Osteoblast (primary cell): ENCODE results near the gene CDK11A. TPM values are rescaled to one million over a fixed set of nuclear protein-coding genes. Genes with fewer than 3 reads are reported as not detected.
A peak's percentile ranks its signal among the peaks of the same experiment; 100 is the strongest.
"Not testable (repeated sequence)": the region's sequence is repeated elsewhere in the genome, so short reads cannot be mapped to it uniquely, and the experiment has no call there.

Source experiments
- DNase-seq: peaks from one replicate; pipeline ENCODE4 v3.0.0; 2011; ENCODE audit warnings: low spot score, mixed read lengths; ENCODE audit not compliant: insufficient read length; ENCODE audit errors: missing footprints
- H2AFZ ChIP-seq: 2 replicates; pipeline ENCODE4 v1.6.0; 2011; ENCODE audit warnings: mild to moderate bottlenecking, low read length
- H3K27ac ChIP-seq: 2 replicates; pipeline ENCODE4 v1.5.1; 2011; ENCODE audit warnings: mild to moderate bottlenecking, low read depth, low read length, moderate library complexity
- H3K27me3 ChIP-seq: 2 replicates; pipeline ENCODE4 v1.6.0; 2012; ENCODE audit warnings: mild to moderate bottlenecking, control low read depth, inconsistent platforms, low read length, moderate library complexity; ENCODE audit not compliant: insufficient read depth
- H3K36me3 ChIP-seq: 2 replicates; pipeline ENCODE4 v1.5.1; 2011; ENCODE audit warnings: mild to moderate bottlenecking, low read length, control low read depth, moderate library complexity; ENCODE audit not compliant: insufficient read depth
- H3K4me1 ChIP-seq: 2 replicates; pipeline ENCODE4 v1.5.1; 2011; ENCODE audit warnings: mild to moderate bottlenecking, low read length, control low read depth, moderate library complexity; ENCODE audit not compliant: insufficient read depth
- H3K4me2 ChIP-seq: 2 replicates; pipeline ENCODE4 v1.6.0; 2011; ENCODE audit warnings: mild to moderate bottlenecking, low read length; ENCODE audit not compliant: insufficient read depth
- H3K4me3 ChIP-seq: fragments of 200-600 bp; sonication (generic); 3 replicates; pipeline ENCODE4 v1.5.1; 2012; ENCODE audit warnings: mild to moderate bottlenecking, low read length, inconsistent platforms; ENCODE audit not compliant: insufficient read depth
- H3K79me2 ChIP-seq: 2 replicates; pipeline ENCODE4 v1.6.0; 2012; ENCODE audit warnings: mild to moderate bottlenecking, low read length, control low read depth, inconsistent platforms; ENCODE audit not compliant: insufficient read depth
- H3K9me3 ChIP-seq: 2 replicates; pipeline ENCODE4 v1.5.1; 2011; ENCODE audit warnings: low read depth, low read length, control low read depth
- H4K20me1 ChIP-seq: 2 replicates; pipeline ENCODE4 v1.6.0; 2012; ENCODE audit warnings: mild to moderate bottlenecking, low read length, control low read depth; ENCODE audit not compliant: insufficient read depth
- CTCF ChIP-seq: IDR thresholded peaks from 2 replicates; pipeline ENCODE4 v1.5.1; 2011; ENCODE audit warnings: mild to moderate bottlenecking, low read depth, low read length, moderate library complexity; ENCODE audit errors: extremely low read depth
- total RNA-seq: library from RNA; depleted of rRNA; stranded (reverse); fragments of >200 nt; gene quantifications from 2 replicates; pipeline ENCODE4 v1.2.3, GENCODE V29; 2012

CDK11A gene
- total RNA-seq, 1 donor = 22.1 TPM

- H4K20me1 ChIP-seq = peaks cover 37% of the 10 kb centered on the region
- H2AFZ ChIP-seq = no peak overlapping the region
Measured at GRCh38 chr1:1680031-1680911, 43.9 kb downstream of the CDK11A start.

GRCh38 chr1:1678581-1679380 is 45.4 kb downstream of the CDK11A start:
- peaks cover 34% of the 10 kb centered on the region for H4K20me1 ChIP-seq
- peaks cover 6% of the 10 kb centered on the region for H3K36me3 ChIP-seq
- no peak overlapping the region for H3K27ac ChIP-seq
- H2AFZ ChIP-seq = no peak overlapping the region
- H3K79me2 ChIP-seq = peaks cover 51% of the 10 kb centered on the region
- H3K4me2 ChIP-seq = no peak overlapping the region
- H3K27me3 ChIP-seq = no peaks in the 10 kb centered on the region
- DNase-seq = no peak
- peak; percentile 5 for TF ChIP-seq CTCF
- H3K4me1 ChIP-seq = no peaks in the 10 kb centered on the region
- no peak overlapping the region for H3K4me3 ChIP-seq
- no peaks in the 10 kb centered on the region for H3K9me3 ChIP-seq

More at GRCh38 chr1:1680031-1680911, 43.9 kb downstream of the CDK11A start:
- no peaks in the 10 kb centered on the region for H3K27me3 ChIP-seq
- peak; percentile 54 for DNase-seq
- peaks cover 3% of the 10 kb centered on the region for H3K36me3 ChIP-seq
- H3K4me2 ChIP-seq = no peak overlapping the region
- TF ChIP-seq CTCF = no peak
- H3K79me2 ChIP-seq = peaks cover 61% of the 10 kb centered on the region
- H3K27ac ChIP-seq = no peak overlapping the region
- no peaks in the 10 kb centered on the region for H3K9me3 ChIP-seq
- H3K4me1 ChIP-seq = no peaks in the 10 kb centered on the region
- no peak overlapping the region for H3K4me3 ChIP-seq

- peaks cover 43% of the 10 kb centered on the region for H3K79me2 ChIP-seq
- no peaks in the 10 kb centered on the region for H3K9me3 ChIP-seq
- peaks cover 6% of the 10 kb centered on the region for H3K36me3 ChIP-seq
- no peak overlapping the region for H2AFZ ChIP-seq
- no peak overlapping the region for H3K27ac ChIP-seq
- H4K20me1 ChIP-seq = peaks cover 30% of the 10 kb centered on the region
- no peak overlapping the region for H3K4me2 ChIP-seq
- no peaks in the 10 kb centered on the region for H3K27me3 ChIP-seq
- no peak for TF ChIP-seq CTCF
- peak; percentile 71 for DNase-seq
- no peaks in the 10 kb centered on the region for H3K4me1 ChIP-seq
- no peak overlapping the region for H3K4me3 ChIP-seq
Measured at GRCh38 chr1:1677718-1678580, 46.2 kb downstream of the CDK11A start.

DNA sequence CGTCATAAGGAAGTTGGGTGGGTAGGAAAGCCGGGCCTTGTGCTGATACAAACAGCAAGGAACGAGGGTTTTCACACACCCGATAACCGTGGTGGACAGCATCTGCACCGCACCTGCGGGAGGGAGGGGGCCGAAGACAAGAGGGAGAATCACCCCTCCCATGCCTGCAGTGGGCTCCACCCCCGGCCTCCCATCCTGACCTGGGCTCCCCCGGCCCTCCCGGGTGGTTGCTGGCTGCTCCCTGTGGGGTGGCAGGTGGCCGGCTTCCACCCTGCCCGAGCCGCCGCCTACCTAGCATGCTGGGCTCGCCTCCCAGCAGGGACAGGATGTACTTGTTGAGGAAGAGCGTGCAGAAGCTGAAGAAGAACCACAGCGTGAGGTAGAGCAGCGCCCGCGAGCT is 48.1 kb downstream of the CDK11A start:
- H3K4me3 ChIP-seq, H3K4me2 ChIP-seq, H3K9me3 ChIP-seq, H3K27ac ChIP-seq, H3K27me3 ChIP-seq, H2AFZ ChIP-seq, DNase-seq, H3K4me1 ChIP-seq: not testable (repeated sequence)
- H3K79me2 ChIP-seq = peaks cover 29% of the 10 kb centered on the region
- peaks cover 21% of the 10 kb centered on the region for H4K20me1 ChIP-seq
- peaks cover 14% of the 10 kb centered on the region for H3K36me3 ChIP-seq

- H3K27me3 ChIP-seq, DNase-seq, H3K4me2 ChIP-seq, H3K9me3 ChIP-seq, H3K27ac ChIP-seq, H2AFZ ChIP-seq, H3K4me3 ChIP-seq, H3K4me1 ChIP-seq: not testable (repeated sequence)
- Histone ChIP-seq H3K79me2 (peaks cover 20% of the 10 kb centered on the region), H3K36me3 (peaks cover 20% of the 10 kb centered on the region), H4K20me1 (peaks cover 17% of the 10 kb centered on the region)
Measured at GRCh38 chr1:1675218-1675617, 48.9 kb downstream of the CDK11A start.

- H2AFZ ChIP-seq, H3K27ac ChIP-seq, H3K4me1 ChIP-seq, H3K4me3 ChIP-seq, H3K9me3 ChIP-seq, DNase-seq, H3K4me2 ChIP-seq, H3K27me3 ChIP-seq: not testable (repeated sequence)
- H4K20me1 ChIP-seq = peaks cover 17% of the 10 kb centered on the region
- peaks cover 23% of the 10 kb centered on the region for H3K36me3 ChIP-seq
- peaks cover 19% of the 10 kb centered on the region for H3K79me2 ChIP-seq
Measured at GRCh38 chr1:1674806-1675205, 49.4 kb downstream of the CDK11A start.
